Spleen (tissue), 11 donors: ENCODE measurements around the gene SUPT3H. TPM values are rescaled to one million over a fixed set of nuclear protein-coding genes. Genes with fewer than 3 reads are reported as not detected.

Source experiments
- DNase-seq: peaks from one replicate; pipeline ENCODE4 v3.0.0-alpha.2; 2020
- H3K27ac ChIP-seq, 8 donors: fragments of 200-600 bp; sonication (generic) in 7 of 8; 1 replicate in 4 of 8; 2 replicates in 4 of 8; pipeline versions ENCODE4 v1.5.0 to v1.8.0; 2016 to 2021; ENCODE audit warnings: inconsistent platforms in 4 of 8, mild to moderate bottlenecking in 4 of 8, moderate library complexity in 1 of 8
- H3K27me3 ChIP-seq, 7 donors: fragments of 200-600 bp; sonication (generic) in 6 of 7; replicated peaks in 1 of 7; 1 replicate in 4 of 7; 2 replicates in 3 of 7; pipeline versions ENCODE4 v1.5.0 to v1.8.0; 2016 to 2021; ENCODE audit warnings: inconsistent platforms in 3 of 7, mild to moderate bottlenecking in 1 of 7
- H3K36me3 ChIP-seq, 6 donors: fragments of 200-600 bp; sonication (generic) in 5 of 6; 1 replicate in 4 of 6; 2 replicates in 2 of 6; pipeline versions ENCODE4 v1.5.0 to v1.8.0; 2016 to 2021; ENCODE audit warnings: inconsistent platforms in 2 of 6
- H3K4me1 ChIP-seq, 6 donors: fragments of 200-600 bp; sonication (generic) in 5 of 6; 1 replicate in 3 of 6; 2 replicates in 3 of 6; pipeline versions ENCODE4 v1.5.0 to v1.8.0; 2016 to 2021; ENCODE audit warnings: inconsistent platforms in 3 of 6
- H3K4me3 ChIP-seq, 8 donors: fragments of 200-600 bp; sonication (generic) in 7 of 8; 1 replicate in 4 of 8; 2 replicates in 4 of 8; pipeline versions ENCODE4 v1.5.0 to v1.8.0; 2016 to 2021; ENCODE audit warnings: inconsistent platforms in 4 of 8, mild to moderate bottlenecking in 4 of 8, moderate library complexity in 2 of 8
- H3K9me3 ChIP-seq, 8 donors: fragments of 200-600 bp; sonication (generic) in 7 of 8; 1 replicate in 4 of 8; 2 replicates in 4 of 8; pipeline versions ENCODE4 v1.5.0 to v1.8.0; 2016 to 2021; ENCODE audit warnings: inconsistent platforms in 4 of 8
- CTCF ChIP-seq, 11 experiments: fragments of 200-600 bp in 7 of 11; fragments of 450-650 bp in 4 of 11; sonication (generic) in 4 of 11; IDR thresholded peaks in 8 of 11; conservative IDR thresholded peaks in 3 of 11; 1 replicate in 7 of 11; 2 replicates in 4 of 11; pipeline versions ENCODE4 v1.4.0 to v1.8.0; 2016 to 2021; ENCODE audit warnings: antibody characterized with exemption in 11 of 11, inconsistent platforms in 4 of 11, mild to moderate bottlenecking in 1 of 11
- POLR2A ChIP-seq, 3 donors: fragments of 450-650 bp; IDR thresholded peaks; one replicate each; pipeline ENCODE4 v1.5.1; 2017; ENCODE audit warnings: antibody characterized with exemption in 3 of 3, mild to moderate bottlenecking in 1 of 3
- POLR2AphosphoS5 ChIP-seq, 3 donors: sonication (generic); formaldehyde crosslinking; IDR thresholded peaks; one replicate each; pipeline ENCODE4 v1.5.1; 2017; ENCODE audit warnings: antibody characterized with exemption in 3 of 3
- WGBS, 5 donors: extraction: QIAGEN DNeasy Blood & Tissue Kit in 3 of 5; methylation state at CpG; one replicate each; pipeline versions ENCODE4 v1.1.5 to v1.1.7; 2013 to 2018; 5-methylcytosine and 5-hydroxymethylcytosine counted together
- intact Hi-C: fragments of 100-400 bp; cut with DNase I; formaldehyde crosslinking; loops from one replicate; pipeline ENCODE4 v1.15.0; 2023; ENCODE audit warnings: low total_unique reads
- polyA plus RNA-seq, 3 donors: library from polyadenylated mRNA; stranded (reverse); fragments of 200-250 nt; gene quantifications; one replicate each; pipeline ENCODE4 v1.2.1, GENCODE V29; 2013
- total RNA-seq, 7 donors: library from RNA; depleted of rRNA in 3 of 7; stranded (reverse); fragments of >200 nt in 3 of 7; fragmentation: NEBNext Ultra II Directional in 4 of 7; extraction: Animal tissue kit (Norgen Biotek cat#: 25700) in 4 of 7; gene quantifications; one replicate each; pipeline versions ENCODE4 v1.1.0 to v1.2.1, GENCODE V29; 2016 to 2021
- donor health status: healthy with polysubstance abuse.
- donor health status: DM: no; HTN: no; CAD: no; lungs with moderate emphysema.
- donor health status: DM: no; HTN: no; CAD: no.
- donor health status: Bipolar disorder and iron deficiency.
- donor health status: healthy.
- donor health status: DM: no; HTN: no; CAD: no.
- donor health status: DM: yes; HTN: yes; CAD: no.

SUPT3H gene
- total and polyA plus RNA-seq, 10 donors = 3.1 to 16.8 (median 6.2) TPM

DNA sequence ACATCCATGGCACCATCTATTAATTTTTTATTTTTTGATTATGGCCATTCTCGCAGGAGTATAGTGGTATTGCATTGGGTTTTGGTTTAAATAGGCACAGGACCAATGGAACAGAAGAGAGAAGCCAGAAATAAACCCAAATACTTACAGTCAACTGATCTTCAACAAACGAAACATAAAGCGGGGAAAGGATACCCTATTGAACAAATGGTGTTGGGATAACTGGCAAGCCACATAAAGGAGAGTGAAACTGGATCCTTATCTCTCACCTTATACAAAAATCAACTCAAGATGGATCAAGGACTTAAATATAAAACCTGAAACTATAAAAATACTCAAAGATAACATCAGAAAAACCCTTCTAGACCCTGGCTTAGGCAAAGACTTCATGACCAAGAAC lies 74.9 kb downstream of the SUPT3H start:
- no peaks in the 10 kb centered on the region for H3K4me1 ChIP-seq
- TF ChIP-seq CTCF (IDR thresholded peaks at IDR 0.05 in 8 of 11, conservative IDR thresholded peaks at IDR 0.05 in 3 of 11) (no peak), POLR2A (IDR thresholded peaks at IDR 0.05) (no peak), POLR2AphosphoS5 (IDR thresholded peaks at IDR 0.05) (no peak)
- peaks cover 0 to 9% (median 2%) of the 10 kb centered on the region in 8 donors for H3K9me3 ChIP-seq
- H3K4me3 ChIP-seq = no peak overlapping the region
- 93 to 97% (median 94%) methylated on average over 3 of the region's 3 CpGs for WGBS, 5 donors
- intact Hi-C loops = no loop called here
- no peaks in the 10 kb centered on the region for H3K27me3 ChIP-seq
- H3K27ac ChIP-seq = no peak overlapping the region
- H3K36me3 ChIP-seq = no peaks in the 10 kb centered on the region
- no peak for DNase-seq

- Histone ChIP-seq H3K36me3 (no peaks in the 10 kb centered on the region), H3K4me1 (no peaks in the 10 kb centered on the region), H3K27me3 (no peaks in the 10 kb centered on the region), H3K9me3 (peaks cover 0 to 3% (median 0%) of the 10 kb centered on the region in 8 donors), H3K27ac (no peak overlapping the region), H3K4me3 (no peak overlapping the region)
- TF ChIP-seq POLR2AphosphoS5 (IDR thresholded peaks at IDR 0.05) (no peak), CTCF (IDR thresholded peaks at IDR 0.05 in 8 of 11, conservative IDR thresholded peaks at IDR 0.05 in 3 of 11) (no peak), POLR2A (IDR thresholded peaks at IDR 0.05) (no peak)
- intact Hi-C loops = no loop called here
- DNase-seq = no peak
- 62 to 67% (median 64%) methylated on average over 3 of the region's 3 CpGs for WGBS, 5 donors
Measured at GRCh38 chr6:45301348-45302142, 76.2 kb downstream of the SUPT3H start.

DNA sequence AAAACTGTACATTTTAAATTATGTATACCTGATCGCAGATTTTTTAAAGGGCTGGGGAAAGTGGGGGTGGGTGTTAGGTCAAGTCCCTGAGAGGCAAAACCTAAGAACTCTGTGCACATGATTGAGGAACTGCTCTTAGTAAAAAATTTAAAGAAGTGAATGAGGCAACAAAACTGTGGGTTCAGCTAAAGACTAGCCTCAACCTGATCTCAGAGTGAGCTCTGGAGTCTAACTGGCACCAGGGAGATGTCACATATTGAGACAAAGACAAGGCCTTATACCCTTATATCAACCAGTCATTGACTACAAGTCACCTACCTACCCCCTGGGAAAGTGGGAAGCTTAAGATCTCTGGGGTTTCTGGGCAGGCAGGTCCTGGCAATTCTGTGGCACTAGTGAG lies 77.0 kb downstream of the SUPT3H start:
- no peaks in the 10 kb centered on the region for H3K9me3 ChIP-seq
- no peak overlapping the region for H3K4me3 ChIP-seq
- H3K27ac ChIP-seq = no peak overlapping the region
- H3K4me1 ChIP-seq = no peaks in the 10 kb centered on the region
- no peaks in the 10 kb centered on the region for H3K27me3 ChIP-seq
- no peak for TF ChIP-seq POLR2A (IDR thresholded peaks at IDR 0.05)
- no peak for TF ChIP-seq POLR2AphosphoS5 (IDR thresholded peaks at IDR 0.05)
- no peak for TF ChIP-seq CTCF (IDR thresholded peaks at IDR 0.05 in 8 of 11, conservative IDR thresholded peaks at IDR 0.05 in 3 of 11)
- DNase-seq = no peak
- WGBS, 5 donors = 94 to 100% (median 97%) methylated on average over 1 of the region's 1 CpG
- intact Hi-C loops = no loop called here
- H3K36me3 ChIP-seq = no peaks in the 10 kb centered on the region

DNA sequence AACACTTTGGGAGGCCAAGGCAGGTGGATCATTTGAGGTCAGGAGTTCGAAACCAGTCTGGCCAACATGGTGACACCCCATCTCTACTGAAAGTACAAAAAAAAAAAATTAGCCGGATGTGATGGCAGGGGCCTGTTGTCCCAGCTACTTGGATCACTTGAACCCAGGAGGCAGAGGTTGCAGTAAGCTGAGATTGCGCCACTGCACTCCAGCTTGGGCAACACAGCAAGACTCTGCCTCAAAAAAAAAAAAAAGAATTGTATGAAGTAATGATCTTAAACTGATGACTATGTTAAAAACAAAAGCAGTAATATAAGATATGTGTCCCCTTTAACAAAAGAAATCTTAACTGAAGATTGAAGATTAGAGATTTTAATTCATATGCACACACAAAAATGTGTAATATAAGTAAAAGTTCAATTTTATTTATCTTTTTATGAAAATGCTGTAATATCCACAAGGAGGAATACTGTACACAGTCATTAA lies 78.6 kb downstream of the SUPT3H start:
- WGBS, 5 donors = 92 to 100% (median 97%) methylated on average over 3 of the region's 3 CpGs
- intact Hi-C loops = no loop called here
- H3K9me3 ChIP-seq = no peaks in the 10 kb centered on the region
- no peak for DNase-seq
- no peak for TF ChIP-seq CTCF (IDR thresholded peaks at IDR 0.05 in 8 of 11, conservative IDR thresholded peaks at IDR 0.05 in 3 of 11)
- H3K27me3 ChIP-seq = no peaks in the 10 kb centered on the region
- H3K4me3 ChIP-seq = no peak overlapping the region
- no peaks in the 10 kb centered on the region for H3K36me3 ChIP-seq
- no peak overlapping the region for H3K27ac ChIP-seq
- H3K4me1 ChIP-seq = peaks cover 0 to 2% (median 0%) of the 10 kb centered on the region in 6 donors
